ENCODE data around the gene LMBR1. TPM values are rescaled to one million over a fixed set of nuclear protein-coding genes. Genes with fewer than 3 reads are reported as not detected.

The LMBR1 gene
- total and polyA plus RNA-seq, 2 of the 13 experiments (the other 11 are each of a cell fraction or from before 2014, with no cell fraction given): 20.9 to 39.6 TPM

DNA sequence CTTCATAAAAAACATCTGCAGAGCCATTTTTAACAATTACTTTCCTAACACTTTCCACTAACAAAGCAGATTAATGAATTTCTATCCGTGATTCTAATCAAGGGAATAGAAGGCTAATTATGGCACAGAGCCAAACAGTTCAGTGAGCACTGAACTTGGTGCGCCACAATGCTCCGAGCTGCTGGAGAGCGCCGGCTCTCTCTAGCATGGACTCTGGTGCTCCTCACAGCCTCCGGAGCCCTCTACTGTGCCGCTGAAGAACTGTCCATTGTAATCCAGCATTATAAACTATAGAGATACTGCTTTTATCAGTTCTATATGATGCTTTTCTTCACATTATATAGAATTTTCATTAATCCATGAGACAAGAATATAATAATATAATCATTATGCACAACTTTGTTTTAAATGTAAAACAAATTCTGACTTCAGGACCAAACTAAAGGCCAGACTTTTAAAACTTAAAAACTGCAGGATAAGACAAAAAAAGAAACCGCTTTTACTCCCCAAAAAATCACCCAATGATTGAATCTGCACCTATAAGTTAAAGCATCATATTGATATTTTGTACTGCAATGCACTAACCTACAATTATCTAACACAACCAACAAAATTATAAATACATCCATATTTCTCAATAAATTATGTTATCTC lies 128.8 kb downstream of the LMBR1 start (continued):
- TF ChIP-seq, protein P1, sequence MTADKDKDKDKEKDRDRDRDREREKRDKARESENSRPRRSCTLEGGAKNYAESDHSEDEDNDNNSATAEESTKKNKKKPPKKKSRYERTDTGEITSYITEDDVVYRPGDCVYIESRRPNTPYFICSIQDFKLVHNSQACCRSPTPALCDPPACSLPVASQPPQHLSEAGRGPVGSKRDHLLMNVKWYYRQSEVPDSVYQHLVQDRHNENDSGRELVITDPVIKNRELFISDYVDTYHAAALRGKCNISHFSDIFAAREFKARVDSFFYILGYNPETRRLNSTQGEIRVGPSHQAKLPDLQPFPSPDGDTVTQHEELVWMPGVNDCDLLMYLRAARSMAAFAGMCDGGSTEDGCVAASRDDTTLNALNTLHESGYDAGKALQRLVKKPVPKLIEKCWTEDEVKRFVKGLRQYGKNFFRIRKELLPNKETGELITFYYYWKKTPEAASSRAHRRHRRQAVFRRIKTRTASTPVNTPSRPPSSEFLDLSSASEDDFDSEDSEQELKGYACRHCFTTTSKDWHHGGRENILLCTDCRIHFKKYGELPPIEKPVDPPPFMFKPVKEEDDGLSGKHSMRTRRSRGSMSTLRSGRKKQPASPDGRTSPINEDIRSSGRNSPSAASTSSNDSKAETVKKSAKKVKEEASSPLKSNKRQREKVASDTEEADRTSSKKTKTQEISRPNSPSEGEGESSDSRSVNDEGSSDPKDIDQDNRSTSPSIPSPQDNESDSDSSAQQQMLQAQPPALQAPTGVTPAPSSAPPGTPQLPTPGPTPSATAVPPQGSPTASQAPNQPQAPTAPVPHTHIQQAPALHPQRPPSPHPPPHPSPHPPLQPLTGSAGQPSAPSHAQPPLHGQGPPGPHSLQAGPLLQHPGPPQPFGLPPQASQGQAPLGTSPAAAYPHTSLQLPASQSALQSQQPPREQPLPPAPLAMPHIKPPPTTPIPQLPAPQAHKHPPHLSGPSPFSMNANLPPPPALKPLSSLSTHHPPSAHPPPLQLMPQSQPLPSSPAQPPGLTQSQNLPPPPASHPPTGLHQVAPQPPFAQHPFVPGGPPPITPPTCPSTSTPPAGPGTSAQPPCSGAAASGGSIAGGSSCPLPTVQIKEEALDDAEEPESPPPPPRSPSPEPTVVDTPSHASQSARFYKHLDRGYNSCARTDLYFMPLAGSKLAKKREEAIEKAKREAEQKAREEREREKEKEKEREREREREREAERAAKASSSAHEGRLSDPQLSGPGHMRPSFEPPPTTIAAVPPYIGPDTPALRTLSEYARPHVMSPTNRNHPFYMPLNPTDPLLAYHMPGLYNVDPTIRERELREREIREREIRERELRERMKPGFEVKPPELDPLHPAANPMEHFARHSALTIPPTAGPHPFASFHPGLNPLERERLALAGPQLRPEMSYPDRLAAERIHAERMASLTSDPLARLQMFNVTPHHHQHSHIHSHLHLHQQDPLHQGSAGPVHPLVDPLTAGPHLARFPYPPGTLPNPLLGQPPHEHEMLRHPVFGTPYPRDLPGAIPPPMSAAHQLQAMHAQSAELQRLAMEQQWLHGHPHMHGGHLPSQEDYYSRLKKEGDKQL (CRISPR knock-in tag; IDR thresholded peaks at IDR 0.05; ENCODE audit: low read depth): no peak
- TF ChIP-seq, protein P2, sequence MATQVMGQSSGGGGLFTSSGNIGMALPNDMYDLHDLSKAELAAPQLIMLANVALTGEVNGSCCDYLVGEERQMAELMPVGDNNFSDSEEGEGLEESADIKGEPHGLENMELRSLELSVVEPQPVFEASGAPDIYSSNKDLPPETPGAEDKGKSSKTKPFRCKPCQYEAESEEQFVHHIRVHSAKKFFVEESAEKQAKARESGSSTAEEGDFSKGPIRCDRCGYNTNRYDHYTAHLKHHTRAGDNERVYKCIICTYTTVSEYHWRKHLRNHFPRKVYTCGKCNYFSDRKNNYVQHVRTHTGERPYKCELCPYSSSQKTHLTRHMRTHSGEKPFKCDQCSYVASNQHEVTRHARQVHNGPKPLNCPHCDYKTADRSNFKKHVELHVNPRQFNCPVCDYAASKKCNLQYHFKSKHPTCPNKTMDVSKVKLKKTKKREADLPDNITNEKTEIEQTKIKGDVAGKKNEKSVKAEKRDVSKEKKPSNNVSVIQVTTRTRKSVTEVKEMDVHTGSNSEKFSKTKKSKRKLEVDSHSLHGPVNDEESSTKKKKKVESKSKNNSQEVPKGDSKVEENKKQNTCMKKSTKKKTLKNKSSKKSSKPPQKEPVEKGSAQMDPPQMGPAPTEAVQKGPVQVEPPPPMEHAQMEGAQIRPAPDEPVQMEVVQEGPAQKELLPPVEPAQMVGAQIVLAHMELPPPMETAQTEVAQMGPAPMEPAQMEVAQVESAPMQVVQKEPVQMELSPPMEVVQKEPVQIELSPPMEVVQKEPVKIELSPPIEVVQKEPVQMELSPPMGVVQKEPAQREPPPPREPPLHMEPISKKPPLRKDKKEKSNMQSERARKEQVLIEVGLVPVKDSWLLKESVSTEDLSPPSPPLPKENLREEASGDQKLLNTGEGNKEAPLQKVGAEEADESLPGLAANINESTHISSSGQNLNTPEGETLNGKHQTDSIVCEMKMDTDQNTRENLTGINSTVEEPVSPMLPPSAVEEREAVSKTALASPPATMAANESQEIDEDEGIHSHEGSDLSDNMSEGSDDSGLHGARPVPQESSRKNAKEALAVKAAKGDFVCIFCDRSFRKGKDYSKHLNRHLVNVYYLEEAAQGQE (IDR thresholded peaks at IDR 0.05; ENCODE audit: borderline replicate concordance in 1 of 2, low read depth in 1 of 2, low read length in 2 of 2): peak in 1 of 2 experiments; percentile 76; a peak in 3 of 4 replicates
- TF ChIP-seq ZNF766 (CRISPR knock-in tag; IDR thresholded peaks at IDR 0.05; ENCODE audit: borderline replicate concordance) (no peak), SNRNP70 (IDR thresholded peaks at IDR 0.05; ENCODE audit: low read depth, low read length) (no peak), U2AF1 (optimal IDR thresholded peaks at IDR 0.05; ENCODE audit: low read depth, low read length) (no peak), MED8 (CRISPR knock-in tag; IDR thresholded peaks at IDR 0.05; ENCODE audit: insufficient replicate concordance) (no peak), ZNF7 (CRISPR knock-in tag; IDR thresholded peaks at IDR 0.05) (no peak), PAWR (CRISPR knock-in tag; IDR thresholded peaks at IDR 0.05; ENCODE audit: borderline replicate concordance) (no peak), KDM5A (IDR thresholded peaks at IDR 0.05; ENCODE audit: borderline replicate concordance, low read length) (no peak)
- TF ChIP-seq, protein P3, sequence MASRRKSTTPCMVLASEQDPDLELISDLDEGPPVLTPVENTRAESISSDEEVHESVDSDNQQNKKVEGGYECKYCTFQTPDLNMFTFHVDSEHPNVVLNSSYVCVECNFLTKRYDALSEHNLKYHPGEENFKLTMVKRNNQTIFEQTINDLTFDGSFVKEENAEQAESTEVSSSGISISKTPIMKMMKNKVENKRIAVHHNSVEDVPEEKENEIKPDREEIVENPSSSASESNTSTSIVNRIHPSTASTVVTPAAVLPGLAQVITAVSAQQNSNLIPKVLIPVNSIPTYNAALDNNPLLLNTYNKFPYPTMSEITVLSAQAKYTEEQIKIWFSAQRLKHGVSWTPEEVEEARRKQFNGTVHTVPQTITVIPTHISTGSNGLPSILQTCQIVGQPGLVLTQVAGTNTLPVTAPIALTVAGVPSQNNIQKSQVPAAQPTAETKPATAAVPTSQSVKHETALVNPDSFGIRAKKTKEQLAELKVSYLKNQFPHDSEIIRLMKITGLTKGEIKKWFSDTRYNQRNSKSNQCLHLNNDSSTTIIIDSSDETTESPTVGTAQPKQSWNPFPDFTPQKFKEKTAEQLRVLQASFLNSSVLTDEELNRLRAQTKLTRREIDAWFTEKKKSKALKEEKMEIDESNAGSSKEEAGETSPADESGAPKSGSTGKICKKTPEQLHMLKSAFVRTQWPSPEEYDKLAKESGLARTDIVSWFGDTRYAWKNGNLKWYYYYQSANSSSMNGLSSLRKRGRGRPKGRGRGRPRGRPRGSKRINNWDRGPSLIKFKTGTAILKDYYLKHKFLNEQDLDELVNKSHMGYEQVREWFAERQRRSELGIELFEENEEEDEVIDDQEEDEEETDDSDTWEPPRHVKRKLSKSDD (CRISPR knock-in tag; IDR thresholded peaks at IDR 0.05; ENCODE audit: low read depth): no peak
- TF ChIP-seq, protein P4, sequence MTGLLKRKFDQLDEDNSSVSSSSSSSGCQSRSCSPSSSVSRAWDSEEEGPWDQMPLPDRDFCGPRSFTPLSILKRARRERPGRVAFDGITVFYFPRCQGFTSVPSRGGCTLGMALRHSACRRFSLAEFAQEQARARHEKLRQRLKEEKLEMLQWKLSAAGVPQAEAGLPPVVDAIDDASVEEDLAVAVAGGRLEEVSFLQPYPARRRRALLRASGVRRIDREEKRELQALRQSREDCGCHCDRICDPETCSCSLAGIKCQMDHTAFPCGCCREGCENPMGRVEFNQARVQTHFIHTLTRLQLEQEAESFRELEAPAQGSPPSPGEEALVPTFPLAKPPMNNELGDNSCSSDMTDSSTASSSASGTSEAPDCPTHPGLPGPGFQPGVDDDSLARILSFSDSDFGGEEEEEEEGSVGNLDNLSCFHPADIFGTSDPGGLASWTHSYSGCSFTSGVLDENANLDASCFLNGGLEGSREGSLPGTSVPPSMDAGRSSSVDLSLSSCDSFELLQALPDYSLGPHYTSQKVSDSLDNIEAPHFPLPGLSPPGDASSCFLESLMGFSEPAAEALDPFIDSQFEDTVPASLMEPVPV (CRISPR knock-in tag; IDR thresholded peaks at IDR 0.05): no peak
- TF ChIP-seq, protein P5, sequence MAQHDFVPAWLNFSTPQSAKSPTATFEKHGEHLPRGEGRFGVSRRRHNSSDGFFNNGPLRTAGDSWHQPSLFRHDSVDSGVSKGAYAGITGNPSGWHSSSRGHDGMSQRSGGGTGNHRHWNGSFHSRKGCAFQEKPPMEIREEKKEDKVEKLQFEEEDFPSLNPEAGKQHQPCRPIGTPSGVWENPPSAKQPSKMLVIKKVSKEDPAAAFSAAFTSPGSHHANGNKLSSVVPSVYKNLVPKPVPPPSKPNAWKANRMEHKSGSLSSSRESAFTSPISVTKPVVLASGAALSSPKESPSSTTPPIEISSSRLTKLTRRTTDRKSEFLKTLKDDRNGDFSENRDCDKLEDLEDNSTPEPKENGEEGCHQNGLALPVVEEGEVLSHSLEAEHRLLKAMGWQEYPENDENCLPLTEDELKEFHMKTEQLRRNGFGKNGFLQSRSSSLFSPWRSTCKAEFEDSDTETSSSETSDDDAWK (CRISPR knock-in tag; IDR thresholded peaks at IDR 0.05): no peak

All from HepG2 (cell line).